Esophagus muscularis mucosa (tissue), 4 donors: ENCODE measurements around the gene CCL4L2. TPM values are rescaled to one million over a fixed set of nuclear protein-coding genes. Genes with fewer than 3 reads are reported as not detected.
A peak's percentile ranks its signal among the peaks of the same experiment; 100 is the strongest.
"Not testable (repeated sequence)": the region's sequence is repeated elsewhere in the genome, so short reads cannot be mapped to it uniquely, and the experiment has no call there.

ENCODE experiments used
- DNase-seq: peaks from one replicate; pipeline ENCODE4 v3.0.0-alpha.2; 2017; ENCODE audit errors: extremely low spot score
- H3K27ac ChIP-seq, 4 donors: fragments of 200-600 bp; sonication (generic); replicated peaks in 1 of 4; 1 replicate in 3 of 4; 2 replicates in 1 of 4; pipeline ENCODE4 v1.5.1; 2016 to 2019; ENCODE audit warnings: mild to moderate bottlenecking in 1 of 4
- H3K27me3 ChIP-seq, 4 donors: fragments of 200-600 bp; sonication (generic); one replicate each; pipeline versions ENCODE4 v1.5.1 to v1.6.0; 2016 to 2019
- H3K36me3 ChIP-seq, 4 donors: fragments of 200-600 bp; sonication (generic); one replicate each; pipeline ENCODE4 v1.5.1; 2016 to 2019
- H3K4me1 ChIP-seq, 4 donors: fragments of 200-600 bp; sonication (generic); one replicate each; pipeline ENCODE4 v1.5.1; 2016 to 2019
- H3K4me3 ChIP-seq, 4 donors: fragments of 200-600 bp; sonication (generic); 1 replicate in 2 of 4; 2 replicates in 2 of 4; pipeline ENCODE4 v1.5.1; 2016 to 2019; ENCODE audit warnings: mild to moderate bottlenecking in 4 of 4, moderate library complexity in 1 of 4
- H3K9me3 ChIP-seq, 4 donors: fragments of 200-600 bp; sonication (generic); 1 replicate in 3 of 4; 2 replicates in 1 of 4; pipeline ENCODE4 v1.5.1; 2016 to 2019
- WGBS: methylation state at CpG from one replicate; pipeline ENCODE4 v1.1.5; 2018; 5-methylcytosine and 5-hydroxymethylcytosine counted together
- intact Hi-C: fragments of 100-400 bp; cut with DNase I; formaldehyde crosslinking; loops from one replicate; pipeline ENCODE4 v1.15.1; 2023
- small RNA-seq, 3 donors: library from RNA; depleted of rRNA; stranded (forward); fragments of <200 nt; gene quantifications; one replicate each; pipeline ENCODE3, GENCODE V24; 2016
- total RNA-seq, 4 donors: library from RNA; depleted of rRNA; stranded (reverse); fragments of >200 nt; gene quantifications; one replicate each; pipeline versions ENCODE4 v1.1.0 to v1.2.1, GENCODE V29; 2016

CCL4L2 gene
- total RNA-seq, 4 donors from 2014 or later, result 0.80 TPM; not detected in 3

DNA sequence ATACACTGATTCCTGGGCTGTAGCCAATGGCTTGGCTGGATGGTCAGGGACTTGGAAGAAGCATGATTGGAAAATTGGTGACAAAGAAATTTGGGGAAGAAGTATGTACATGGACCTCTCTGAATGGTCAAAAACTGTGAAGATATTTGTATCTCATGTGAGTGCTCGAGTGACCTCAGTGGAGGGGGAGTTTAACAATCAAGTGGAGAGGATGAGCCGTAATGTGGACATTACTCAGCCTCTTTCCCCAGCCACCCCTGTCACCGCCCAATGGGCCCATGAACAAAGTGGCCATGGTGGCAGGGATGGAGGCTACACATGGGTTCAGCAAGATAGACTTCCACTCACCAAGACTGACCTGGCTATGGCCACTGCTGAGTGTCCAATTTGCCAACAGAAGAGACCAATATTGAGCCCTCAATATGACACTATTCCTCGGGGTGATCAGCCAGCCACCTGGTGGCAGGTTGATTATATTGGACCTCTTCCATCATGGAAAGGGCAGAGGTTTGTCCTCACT lies 10.8 kb downstream of the CCL4L2 start:
- WGBS, result 88% methylated on average over 4 of the region's 4 CpGs
- DNase-seq, result peak; percentile 21
- H3K4me1 ChIP-seq, intact Hi-C loops, H3K36me3 ChIP-seq, H3K27me3 ChIP-seq, H3K4me3 ChIP-seq, H3K27ac ChIP-seq: not testable (repeated sequence)
- peaks cover 0 to 13% (median 0%) of the 10 kb centered on the region in 4 donors for H3K9me3 ChIP-seq

DNA sequence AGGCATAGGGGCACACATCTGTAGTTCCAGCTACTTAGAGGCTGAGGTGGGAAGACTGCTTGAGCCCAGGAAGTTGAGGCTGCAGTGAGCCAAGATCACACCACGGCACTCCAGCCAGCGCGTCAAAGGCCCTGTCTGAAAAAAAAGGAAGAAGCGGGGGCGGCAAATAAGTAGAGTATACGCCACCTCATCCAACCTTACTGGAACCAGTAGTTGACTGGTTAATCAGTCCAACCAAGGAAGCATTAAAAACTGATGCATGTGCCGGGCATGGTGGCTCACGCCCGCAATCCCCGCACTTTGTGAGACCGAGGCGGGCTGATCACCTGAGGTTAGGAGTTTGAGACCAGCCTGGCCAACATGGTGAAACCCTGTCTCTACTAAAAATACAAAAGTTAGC lies 12.1 kb downstream of the CCL4L2 start:
- H3K27me3 ChIP-seq, H3K36me3 ChIP-seq, H3K27ac ChIP-seq, intact Hi-C loops, H3K4me1 ChIP-seq, DNase-seq, H3K4me3 ChIP-seq: not testable (repeated sequence)
- WGBS, result 87% methylated on average over 12 of the region's 12 CpGs
- peaks cover 0 to 13% (median 0%) of the 10 kb centered on the region in 4 donors for H3K9me3 ChIP-seq

DNA sequence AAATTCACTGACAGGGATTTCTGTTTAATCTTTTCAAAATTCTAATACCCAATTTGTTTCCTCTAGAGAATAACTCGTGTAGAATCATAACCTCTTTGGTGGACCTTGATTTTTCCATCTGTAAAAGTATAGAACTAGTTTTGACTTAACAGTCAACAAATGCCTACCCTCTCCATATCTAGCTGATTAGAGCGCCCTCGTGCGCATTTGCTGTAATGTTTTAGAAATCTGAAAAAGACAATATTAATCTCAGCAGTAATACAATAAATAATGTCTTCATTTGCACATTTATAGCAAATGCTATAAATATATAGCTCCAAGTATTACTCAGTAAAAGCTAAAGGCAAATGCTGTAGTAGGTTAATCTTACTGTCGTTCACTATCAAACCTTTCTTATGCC lies 18.8 kb downstream of the CCL4L2 start:
- intact Hi-C loops, result not testable (repeated sequence)

GRCh38 chr17:36242046-36242445 lies 31.2 kb downstream of the CCL4L2 start:
- DNase-seq, H3K27ac ChIP-seq, H3K27me3 ChIP-seq, H3K36me3 ChIP-seq, H3K4me1 ChIP-seq, intact Hi-C loops, H3K4me3 ChIP-seq, H3K9me3 ChIP-seq: not testable (repeated sequence)
- WGBS, result 84% methylated on average over 3 of the region's 4 CpGs

More for the DNA sequence above, 18.8 kb downstream of the CCL4L2 start:
- H3K9me3 ChIP-seq, H3K27me3 ChIP-seq, H3K4me3 ChIP-seq, H3K36me3 ChIP-seq, H3K4me1 ChIP-seq, DNase-seq, H3K27ac ChIP-seq: not testable (repeated sequence)
- 62% methylated on average over 5 of the region's 5 CpGs for WGBS

Small RNAs within 50 kb of the gene (small RNA-seq; reads per million reads assigned to genes)
- 0 reads per million in 3 donors for gene AC243829.3
- 0 reads per million in 3 donors for gene AC243829.6

Other genes starting within 250 kb of the CCL4L2 start
- under 1 TPM in 1 of 4 donors, not detected in 3; 0.42 TPM for gene CCL16, start 229.6 kb upstream of the CCL4L2 start, total RNA-seq
- gene CCL14, start 224.3 kb upstream of the CCL4L2 start, total RNA-seq, result 10 to 100 TPM; 11.2 to 59.8 (median 54.7) TPM
- not detected for gene CCL15, start 209.5 kb upstream of the CCL4L2 start, total RNA-seq
- gene CCL23, start 193.1 kb upstream of the CCL4L2 start, total RNA-seq, result 1 to 10 TPM; 1.3 to 9.6 (median 2.5) TPM
- 10 to 100 TPM in 3 of 4 donors, not detected in 1; 12.6 to 16.7 (median 13.3) TPM for gene CCL18, start 146.8 kb upstream of the CCL4L2 start, total RNA-seq
- 1 to 10 TPM in 1 of 4 donors, under 1 TPM in 1, not detected in 2; 0.33 to 1.3 TPM for gene CCL3, start 120.9 kb upstream of the CCL4L2 start, total RNA-seq
- gene CCL4, start 107.2 kb upstream of the CCL4L2 start, total RNA-seq, result 1 to 10 TPM in 3 of 4 donors, not detected in 1; 1.7 to 3.0 (median 2.0) TPM
- 1 to 10 TPM in 3 of 4 donors, not detected in 1; 2.1 to 5.8 (median 2.7) TPM for gene TBC1D3B, start 34.4 kb upstream of the CCL4L2 start, total RNA-seq
- not detected for gene CCL3L1, start 14.3 kb upstream of the CCL4L2 start, total RNA-seq
- gene TBC1D3I, start 53.5 kb downstream of the CCL4L2 start, total RNA-seq, result under 1 TPM in 1 of 4 donors, not detected in 3; 0.19 TPM
- not detected for gene TBC1D3G, start 112.8 kb downstream of the CCL4L2 start, total RNA-seq
- gene TBC1D3H, start 177.4 kb downstream of the CCL4L2 start, total RNA-seq, result not detected